Endodermal cell (in vitro differentiated cells): Measurements from ENCODE around the gene SKIC2. TPM values are rescaled to one million over a fixed set of nuclear protein-coding genes. Genes with fewer than 3 reads are reported as not detected.
"Not testable (repeated sequence)": the region's sequence is repeated elsewhere in the genome, so short reads cannot be mapped to it uniquely, and the experiment has no call there.

Experiments used
- DNase-seq: peaks from one replicate; pipeline ENCODE4 v3.0.0-alpha.2; 2017
- H3K27ac ChIP-seq: 2 replicates; pipeline ENCODE4 v1.5.1; 2013; ENCODE audit warnings: mild to moderate bottlenecking, low read depth, low read length, moderate library complexity
- H3K27me3 ChIP-seq: 2 replicates; pipeline ENCODE4 v1.6.1; 2013; ENCODE audit warnings: mild to moderate bottlenecking, low read length, moderate library complexity; ENCODE audit not compliant: insufficient read depth, control insufficient read depth, poor library complexity, severe bottlenecking
- H3K36me3 ChIP-seq: 2 replicates; pipeline ENCODE4 v1.7.0; 2013; ENCODE audit warnings: mild to moderate bottlenecking, low read length, moderate library complexity; ENCODE audit not compliant: control insufficient read depth, insufficient read depth
- H3K4me1 ChIP-seq: one replicate; pipeline ENCODE4 v1.7.0; 2013; ENCODE audit warnings: low read length; ENCODE audit not compliant: control insufficient read depth, insufficient read depth
- H3K4me3 ChIP-seq: 2 replicates; pipeline ENCODE4 v1.5.1; 2013; ENCODE audit warnings: mild to moderate bottlenecking, low read length, moderate library complexity
- H3K9ac ChIP-seq: 2 replicates; pipeline ENCODE4 v1.6.1; 2013; ENCODE audit warnings: mild to moderate bottlenecking, low read length, moderate library complexity; ENCODE audit not compliant: poor library complexity, severe bottlenecking; ENCODE audit errors: extremely low read depth
- H3K9me3 ChIP-seq: 2 replicates; pipeline ENCODE4 v1.6.1; 2013; ENCODE audit warnings: mild to moderate bottlenecking, low read length, moderate library complexity; ENCODE audit not compliant: control insufficient read depth
- H3K27ac Mint-ChIP-seq: 2 replicates; pipeline ENCODE4 v1.8.0; 2020; ENCODE audit warnings: mixed read lengths
- H3K27me3 Mint-ChIP-seq: 2 replicates; pipeline ENCODE4 v1.8.0; 2021; ENCODE audit warnings: mild to moderate bottlenecking, mixed read lengths; ENCODE audit not compliant: insufficient read depth
- H3K36me3 Mint-ChIP-seq: 2 replicates; pipeline ENCODE4 v1.8.0; 2020; ENCODE audit warnings: low read depth, mixed read lengths
- H3K4me1 Mint-ChIP-seq: 2 replicates; pipeline ENCODE4 v1.8.0; 2020; ENCODE audit warnings: mixed read lengths
- H3K4me3 Mint-ChIP-seq: 2 replicates; pipeline ENCODE4 v1.8.0; 2020; ENCODE audit warnings: mild to moderate bottlenecking, moderate library complexity, mixed read lengths
- H3K9me3 Mint-ChIP-seq: 2 replicates; pipeline ENCODE4 v1.8.0; 2020; ENCODE audit warnings: mild to moderate bottlenecking, mixed read lengths
- WGBS, 2 experiments: methylation state at CpG; one replicate each; pipeline versions ENCODE4 v1.1.5 to v1.1.7; 2013; ENCODE audit warnings: missing lambda C conversion rate in 2 of 2, mixed read lengths in 1 of 2; ENCODE audit not compliant: insufficient coverage in 1 of 2, insufficient read length in 1 of 2; 5-methylcytosine and 5-hydroxymethylcytosine counted together
- total RNA-seq, 2 donors: library from RNA; stranded (reverse); fragmentation: NEBNext Ultra II Directional in 1 of 2; extraction: Animal tissue kit (Norgen Biotek cat#: 25700) in 1 of 2; gene quantifications; 2 replicates in 1 of 2; 3 replicates in 1 of 2; pipeline ENCODE4 v1.2.1, GENCODE V29; 2021

The SKIC2 gene
- total RNA-seq, 2 donors from 2014 or later, result 95.8 to 103 TPM

GRCh38 chr6:31981744-31982143, 22.8 kb downstream of the SKIC2 start, which contains the start of gene C4A:
Gene C4A, plus strand, starts transcription at chr6:31982057. Its CDS starts 51 bp downstream, at chr6:31982108.
- not testable (repeated sequence) for H3K27me3 Mint-ChIP-seq, H3K4me3 Mint-ChIP-seq
- no CpG with 5 or more reads among the region's 7 CpGs for WGBS, 2 experiments

GRCh38 chr6:31989363-31989762, 30.4 kb downstream of the SKIC2 start:
- not testable (repeated sequence) for H3K9me3 Mint-ChIP-seq, H3K4me1 ChIP-seq, H3K36me3 ChIP-seq, H3K36me3 Mint-ChIP-seq, H3K27me3 ChIP-seq, H3K4me3 Mint-ChIP-seq, H3K9ac ChIP-seq, H3K9me3 ChIP-seq, H3K27ac ChIP-seq, H3K4me3 ChIP-seq, H3K27me3 Mint-ChIP-seq, DNase-seq, H3K27ac Mint-ChIP-seq, H3K4me1 Mint-ChIP-seq
- WGBS, 2 experiments, result no CpG with 5 or more reads among the region's 10 CpGs

More at GRCh38 chr6:31981744-31982143, 22.8 kb downstream of the SKIC2 start, which contains the start of gene C4A:
- not testable (repeated sequence) for H3K9me3 Mint-ChIP-seq, H3K4me3 ChIP-seq, H3K27ac ChIP-seq, DNase-seq, H3K9me3 ChIP-seq, H3K4me1 Mint-ChIP-seq, H3K9ac ChIP-seq, H3K27me3 ChIP-seq, H3K4me1 ChIP-seq, H3K27ac Mint-ChIP-seq
- H3K36me3 Mint-ChIP-seq, result peaks cover 13% of the 10 kb centered on the region
- H3K36me3 ChIP-seq, result peaks cover 12% of the 10 kb centered on the region

- not testable (repeated sequence) for H3K9me3 Mint-ChIP-seq, H3K4me1 Mint-ChIP-seq, H3K9me3 ChIP-seq, H3K36me3 ChIP-seq, H3K27ac ChIP-seq, H3K4me3 ChIP-seq, H3K4me3 Mint-ChIP-seq, H3K27ac Mint-ChIP-seq, H3K36me3 Mint-ChIP-seq, DNase-seq, H3K9ac ChIP-seq, H3K27me3 Mint-ChIP-seq, H3K27me3 ChIP-seq, H3K4me1 ChIP-seq
- no CpG with 5 or more reads among the region's 14 CpGs for WGBS, 2 experiments
Measured at GRCh38 chr6:31994421-31994820, 35.4 kb downstream of the SKIC2 start.

- H3K27ac Mint-ChIP-seq, H3K9me3 ChIP-seq, H3K4me1 Mint-ChIP-seq, H3K4me1 ChIP-seq, DNase-seq, H3K36me3 Mint-ChIP-seq, H3K9ac ChIP-seq, H3K4me3 Mint-ChIP-seq, H3K36me3 ChIP-seq, H3K27ac ChIP-seq, H3K27me3 Mint-ChIP-seq, H3K4me3 ChIP-seq, H3K27me3 ChIP-seq, H3K9me3 Mint-ChIP-seq: not testable (repeated sequence)
- WGBS, 2 experiments, result 92 to 100% methylated on average over 2 to 6 of the region's 6 CpGs
Measured at GRCh38 chr6:31996385-31996784, 37.4 kb downstream of the SKIC2 start.

GRCh38 chr6:32002546-32003268, 43.7 kb downstream of the SKIC2 start:
- not testable (repeated sequence) for H3K36me3 Mint-ChIP-seq, H3K9me3 ChIP-seq, DNase-seq, H3K27me3 Mint-ChIP-seq, H3K4me3 ChIP-seq, H3K9me3 Mint-ChIP-seq, H3K4me1 ChIP-seq, H3K4me3 Mint-ChIP-seq, H3K36me3 ChIP-seq, H3K27ac ChIP-seq, H3K27ac Mint-ChIP-seq, H3K27me3 ChIP-seq, H3K9ac ChIP-seq, H3K4me1 Mint-ChIP-seq
- WGBS, 2 experiments, result no CpG with 5 or more reads among the region's 15 CpGs

GRCh38 chr6:32003301-32003700, 44.3 kb downstream of the SKIC2 start:
- H3K27ac Mint-ChIP-seq, H3K4me3 ChIP-seq, H3K36me3 Mint-ChIP-seq, H3K9me3 Mint-ChIP-seq, H3K9ac ChIP-seq, H3K4me3 Mint-ChIP-seq, H3K9me3 ChIP-seq, H3K4me1 ChIP-seq, H3K27ac ChIP-seq, H3K4me1 Mint-ChIP-seq, H3K27me3 ChIP-seq, H3K27me3 Mint-ChIP-seq, DNase-seq, H3K36me3 ChIP-seq: not testable (repeated sequence)
- WGBS, 2 experiments, result no CpG with 5 or more reads among the region's 7 CpGs

GRCh38 chr6:32004393-32004792, 45.4 kb downstream of the SKIC2 start:
- not testable (repeated sequence) for H3K36me3 Mint-ChIP-seq, H3K36me3 ChIP-seq, H3K9me3 ChIP-seq, H3K4me1 ChIP-seq, H3K4me3 ChIP-seq, H3K27me3 ChIP-seq, H3K4me1 Mint-ChIP-seq, DNase-seq, H3K9me3 Mint-ChIP-seq, H3K9ac ChIP-seq, H3K27me3 Mint-ChIP-seq, H3K27ac ChIP-seq, H3K4me3 Mint-ChIP-seq, H3K27ac Mint-ChIP-seq
- WGBS, 2 experiments, result 93 to 95% methylated on average over 2 to 4 of the region's 4 CpGs
